Peyer's patch (tissue), 4 donors: ENCODE measurements around the gene ZBTB22.
"Not testable (repeated sequence)": the region's sequence is repeated elsewhere in the genome, so short reads cannot be mapped to it uniquely, and the experiment has no call there.

Experiments
- CTCF ChIP-seq, 6 experiments: fragments of 450-650 bp in 4 of 6; fragments of 200-600 bp in 2 of 6; sonication (generic) in 1 of 6; IDR thresholded peaks; one replicate each; pipeline ENCODE4 v1.5.1; 2017 to 2019; ENCODE audit warnings: antibody characterized with exemption in 6 of 6, mild to moderate bottlenecking in 3 of 6, moderate library complexity in 1 of 6
- POLR2A ChIP-seq, 2 donors: fragments of 450-650 bp; IDR thresholded peaks; one replicate each; pipeline ENCODE4 v1.5.1; 2017; ENCODE audit warnings: antibody characterized with exemption in 2 of 2, mild to moderate bottlenecking in 2 of 2, moderate library complexity in 2 of 2

GRCh38 chr6:33355860-33356259, 38.3 kb upstream of the ZBTB22 start:
- not testable (repeated sequence) for TF ChIP-seq CTCF, POLR2A (IDR thresholded peaks at IDR 0.05)
